Measurements from ENCODE around the gene RPTOR.

Gene RPTOR

GRCh38 chr17:80981062-80981902 lies 436.6 kb downstream of the RPTOR start:
- TF ChIP-seq PAX5 (IDR thresholded peaks at IDR 0.05; ENCODE audit: insufficient read depth, low read length, severe bottlenecking) (no peak), POLR2AphosphoS5 (IDR thresholded peaks at IDR 0.05; ENCODE audit: low read depth, low read length) (no peak), SPI1 (IDR thresholded peaks at IDR 0.05; ENCODE audit: low read depth, low read length) (no peak), POLR2A (IDR thresholded peaks at IDR 0.05; ENCODE audit: low read depth, low read length) (no peak), TAF1 (IDR thresholded peaks at IDR 0.05; ENCODE audit: low read depth, low read length) (no peak), POU2F2 (IDR thresholded peaks at IDR 0.05; ENCODE audit: low read depth, low read length) (no peak)
- DNase-seq (ENCODE audit: insufficient read length, low spot score) = peak; percentile 88
- FAIRE-seq = no peak

GRCh38 chr17:80981929-80982425 lies 437.3 kb downstream of the RPTOR start:
- TF ChIP-seq POLR2AphosphoS5 (IDR thresholded peaks at IDR 0.05; ENCODE audit: low read depth, low read length) = no peak
- no peak for TF ChIP-seq PAX5 (IDR thresholded peaks at IDR 0.05; ENCODE audit: insufficient read depth, low read length, severe bottlenecking)
- no peak for TF ChIP-seq POLR2A (IDR thresholded peaks at IDR 0.05; ENCODE audit: low read depth, low read length)
- no peak for TF ChIP-seq POU2F2 (IDR thresholded peaks at IDR 0.05; ENCODE audit: low read depth, low read length)
- TF ChIP-seq TAF1 (IDR thresholded peaks at IDR 0.05; ENCODE audit: low read depth, low read length) = no peak
- DNase-seq (ENCODE audit: insufficient read length, low spot score) (no peak), FAIRE-seq (no peak)

- DNase-seq (ENCODE audit: insufficient read length, low spot score) = no peak
- no peak for TF ChIP-seq POU2F2 (IDR thresholded peaks at IDR 0.05; ENCODE audit: low read depth, low read length)
- no peak for TF ChIP-seq TAF1 (IDR thresholded peaks at IDR 0.05; ENCODE audit: low read depth, low read length)
- no peak for TF ChIP-seq POLR2A (IDR thresholded peaks at IDR 0.05; ENCODE audit: low read depth, low read length)
- no peak for TF ChIP-seq SPI1 (IDR thresholded peaks at IDR 0.05; ENCODE audit: low read depth, low read length)
- no peak for TF ChIP-seq POLR2AphosphoS5 (IDR thresholded peaks at IDR 0.05; ENCODE audit: low read depth, low read length)
- no peak for TF ChIP-seq PAX5 (IDR thresholded peaks at IDR 0.05; ENCODE audit: insufficient read depth, low read length, severe bottlenecking)
- no peak for FAIRE-seq
These were observed 437.9 kb downstream of the RPTOR start for GRCh38 chr17:80982426-80982974.

- DNase-seq (ENCODE audit: insufficient read length, low spot score) (no peak), FAIRE-seq (no peak)
These were observed 438.9 kb downstream of the RPTOR start for GRCh38 chr17:80983545-80983944.

GRCh38 chr17:80984749-80985148 lies 440.1 kb downstream of the RPTOR start:
- no peak for TF ChIP-seq POLR2AphosphoS5 (IDR thresholded peaks at IDR 0.05; ENCODE audit: low read depth, low read length)
- no peak for TF ChIP-seq TAF1 (IDR thresholded peaks at IDR 0.05; ENCODE audit: low read depth, low read length)
- TF ChIP-seq POLR2A (IDR thresholded peaks at IDR 0.05; ENCODE audit: low read depth, low read length) = no peak
- no peak for TF ChIP-seq PAX5 (IDR thresholded peaks at IDR 0.05; ENCODE audit: insufficient read depth, low read length, severe bottlenecking)
- no peak for TF ChIP-seq POU2F2 (IDR thresholded peaks at IDR 0.05; ENCODE audit: low read depth, low read length)
- TF ChIP-seq SPI1 (IDR thresholded peaks at IDR 0.05; ENCODE audit: low read depth, low read length) = no peak
- FAIRE-seq (no peak), DNase-seq (ENCODE audit: insufficient read length, low spot score) (no peak)

More at GRCh38 chr17:80983545-80983944, 438.9 kb downstream of the RPTOR start:
- TF ChIP-seq SPI1 (IDR thresholded peaks at IDR 0.05; ENCODE audit: low read depth, low read length) (no peak), PAX5 (IDR thresholded peaks at IDR 0.05; ENCODE audit: insufficient read depth, low read length, severe bottlenecking) (no peak), TAF1 (IDR thresholded peaks at IDR 0.05; ENCODE audit: low read depth, low read length) (no peak), POU2F2 (IDR thresholded peaks at IDR 0.05; ENCODE audit: low read depth, low read length) (no peak), POLR2AphosphoS5 (IDR thresholded peaks at IDR 0.05; ENCODE audit: low read depth, low read length) (no peak), POLR2A (IDR thresholded peaks at IDR 0.05; ENCODE audit: low read depth, low read length) (no peak)

GRCh38 chr17:80986046-80986445 lies 441.4 kb downstream of the RPTOR start:
- FAIRE-seq (no peak), DNase-seq (ENCODE audit: insufficient read length, low spot score) (no peak)
- TF ChIP-seq SPI1 (IDR thresholded peaks at IDR 0.05; ENCODE audit: low read depth, low read length) (no peak), POLR2A (IDR thresholded peaks at IDR 0.05; ENCODE audit: low read depth, low read length) (no peak), POU2F2 (IDR thresholded peaks at IDR 0.05; ENCODE audit: low read depth, low read length) (no peak), TAF1 (IDR thresholded peaks at IDR 0.05; ENCODE audit: low read depth, low read length) (no peak), PAX5 (IDR thresholded peaks at IDR 0.05; ENCODE audit: insufficient read depth, low read length, severe bottlenecking) (no peak), POLR2AphosphoS5 (IDR thresholded peaks at IDR 0.05; ENCODE audit: low read depth, low read length) (no peak)

GRCh38 chr17:80986816-80987475 lies 442.3 kb downstream of the RPTOR start:
- DNase-seq (ENCODE audit: insufficient read length, low spot score) = no peak
- TF ChIP-seq POU2F2 (IDR thresholded peaks at IDR 0.05; ENCODE audit: low read depth, low read length) (no peak), TAF1 (IDR thresholded peaks at IDR 0.05; ENCODE audit: low read depth, low read length) (no peak), SPI1 (IDR thresholded peaks at IDR 0.05; ENCODE audit: low read depth, low read length) (no peak), POLR2AphosphoS5 (IDR thresholded peaks at IDR 0.05; ENCODE audit: low read depth, low read length) (no peak)
- FAIRE-seq = no peak

- no peak for TF ChIP-seq POLR2A (IDR thresholded peaks at IDR 0.05; ENCODE audit: low read depth, low read length)
- TF ChIP-seq SPI1 (IDR thresholded peaks at IDR 0.05; ENCODE audit: low read depth, low read length) = no peak
- no peak for TF ChIP-seq POU2F2 (IDR thresholded peaks at IDR 0.05; ENCODE audit: low read depth, low read length)
- no peak for TF ChIP-seq PAX5 (IDR thresholded peaks at IDR 0.05; ENCODE audit: insufficient read depth, low read length, severe bottlenecking)
- no peak for TF ChIP-seq TAF1 (IDR thresholded peaks at IDR 0.05; ENCODE audit: low read depth, low read length)
- no peak for DNase-seq (ENCODE audit: insufficient read length, low spot score)
- no peak for FAIRE-seq
These were observed 443.4 kb downstream of the RPTOR start for GRCh38 chr17:80987941-80988461.

- TF ChIP-seq TAF1 (IDR thresholded peaks at IDR 0.05; ENCODE audit: low read depth, low read length) = no peak
- TF ChIP-seq POU2F2 (IDR thresholded peaks at IDR 0.05; ENCODE audit: low read depth, low read length) = no peak
- no peak for TF ChIP-seq POLR2AphosphoS5 (IDR thresholded peaks at IDR 0.05; ENCODE audit: low read depth, low read length)
- TF ChIP-seq POLR2A (IDR thresholded peaks at IDR 0.05; ENCODE audit: low read depth, low read length) = no peak
- TF ChIP-seq SPI1 (IDR thresholded peaks at IDR 0.05; ENCODE audit: low read depth, low read length) = no peak
- TF ChIP-seq PAX5 (IDR thresholded peaks at IDR 0.05; ENCODE audit: insufficient read depth, low read length, severe bottlenecking) = no peak
- FAIRE-seq (no peak), DNase-seq (ENCODE audit: insufficient read length, low spot score) (no peak)
These were observed 444.9 kb downstream of the RPTOR start for GRCh38 chr17:80989586-80989913.

Data from GM12891 (cell line).